ENCODE data around the gene EML6.

The EML6 gene

DNA sequence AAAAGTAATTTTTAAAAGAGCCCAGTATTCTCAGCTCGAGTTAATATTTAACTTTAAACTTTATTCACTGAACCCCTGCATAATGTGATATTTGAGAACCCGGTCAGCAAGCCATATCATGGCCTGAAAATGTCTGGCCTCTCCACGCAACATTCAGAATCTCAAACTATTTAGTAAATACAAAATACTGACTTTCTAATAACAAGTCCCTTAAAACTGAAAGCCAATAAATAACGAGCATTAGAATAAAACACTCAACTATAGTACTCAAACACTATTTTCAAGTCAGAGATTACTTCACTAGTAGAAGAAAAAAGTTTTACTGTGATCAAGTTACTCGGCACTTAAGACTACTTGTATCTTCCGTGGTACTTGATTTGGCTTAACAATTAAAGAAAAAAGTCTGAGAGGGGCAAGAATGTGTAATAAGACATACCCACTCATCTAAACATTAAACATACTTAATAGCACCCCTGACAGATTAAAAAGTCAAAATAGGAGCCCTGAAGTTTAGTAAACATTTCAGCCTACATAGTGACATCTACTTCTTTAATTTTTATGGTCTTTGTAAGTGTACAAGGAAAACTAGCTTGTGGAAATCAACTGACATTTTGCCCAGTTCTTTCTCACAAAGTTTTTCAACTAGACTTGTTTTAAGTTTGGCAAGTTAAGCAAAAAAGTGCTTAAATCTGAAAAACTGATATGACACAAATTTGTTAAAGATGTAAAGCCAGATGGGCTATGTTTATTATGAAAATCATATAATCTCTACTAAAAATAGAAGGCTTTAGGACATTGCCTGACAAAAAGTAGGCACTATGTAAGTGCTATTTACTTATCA, 288.6 kb downstream of the EML6 start:
- no peak for DNase-seq

DNA sequence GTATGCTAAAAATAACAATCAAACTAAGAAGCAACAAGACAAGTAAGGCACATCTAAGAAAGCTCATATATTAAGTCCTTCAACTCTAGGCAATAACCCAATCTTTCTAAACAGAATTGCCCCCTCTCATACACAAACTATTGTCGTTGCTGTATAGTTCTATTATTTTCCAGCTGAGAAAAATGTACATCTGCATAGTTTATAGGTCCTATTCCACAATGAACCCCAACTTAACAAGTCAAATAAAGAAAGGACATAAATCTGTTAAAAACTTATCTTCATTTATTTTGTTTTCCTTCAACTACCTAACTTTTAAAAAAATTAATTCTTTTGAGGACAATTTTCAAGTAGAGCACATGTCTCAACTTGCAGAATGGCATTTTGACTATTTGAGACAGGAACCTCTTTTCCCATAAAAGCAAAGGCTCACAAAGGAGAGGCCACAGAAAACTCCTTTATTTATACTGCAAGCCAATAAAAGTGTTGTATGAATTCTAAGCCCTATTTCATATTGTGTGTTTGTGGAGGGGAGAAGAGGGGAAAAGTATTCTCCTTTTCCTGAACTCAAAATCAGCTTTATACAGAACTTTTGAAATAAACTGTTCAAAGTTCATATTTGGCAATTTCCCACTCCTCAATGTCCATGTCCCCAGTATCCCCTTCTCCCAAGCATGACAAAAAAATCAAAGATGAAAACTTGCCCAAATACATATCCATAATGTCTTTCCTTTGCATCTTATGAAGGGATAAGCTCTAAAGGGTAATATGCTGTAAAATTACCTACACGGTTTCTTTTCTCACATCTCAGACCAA, 289.4 kb downstream of the EML6 start:
- no peak for DNase-seq

DNA sequence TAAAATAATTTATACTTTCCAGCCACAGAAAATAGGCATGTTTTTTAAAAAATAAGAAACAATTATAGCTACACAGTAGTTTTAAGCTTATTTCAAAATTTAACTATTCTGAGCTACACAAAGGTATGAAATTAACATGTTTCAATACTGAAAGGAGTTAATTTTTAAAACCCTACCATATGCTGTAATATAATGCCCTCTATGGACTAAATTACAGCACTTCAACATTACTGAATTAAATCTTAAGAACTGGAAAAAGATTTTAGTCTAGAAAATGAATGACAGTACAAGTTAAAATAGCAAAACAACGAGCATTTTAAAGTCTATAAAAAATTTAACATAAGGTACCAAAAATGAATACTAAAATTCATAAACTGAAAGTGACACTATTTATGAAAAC, 290.5 kb downstream of the EML6 start:
- DNase-seq: no peak

DNA sequence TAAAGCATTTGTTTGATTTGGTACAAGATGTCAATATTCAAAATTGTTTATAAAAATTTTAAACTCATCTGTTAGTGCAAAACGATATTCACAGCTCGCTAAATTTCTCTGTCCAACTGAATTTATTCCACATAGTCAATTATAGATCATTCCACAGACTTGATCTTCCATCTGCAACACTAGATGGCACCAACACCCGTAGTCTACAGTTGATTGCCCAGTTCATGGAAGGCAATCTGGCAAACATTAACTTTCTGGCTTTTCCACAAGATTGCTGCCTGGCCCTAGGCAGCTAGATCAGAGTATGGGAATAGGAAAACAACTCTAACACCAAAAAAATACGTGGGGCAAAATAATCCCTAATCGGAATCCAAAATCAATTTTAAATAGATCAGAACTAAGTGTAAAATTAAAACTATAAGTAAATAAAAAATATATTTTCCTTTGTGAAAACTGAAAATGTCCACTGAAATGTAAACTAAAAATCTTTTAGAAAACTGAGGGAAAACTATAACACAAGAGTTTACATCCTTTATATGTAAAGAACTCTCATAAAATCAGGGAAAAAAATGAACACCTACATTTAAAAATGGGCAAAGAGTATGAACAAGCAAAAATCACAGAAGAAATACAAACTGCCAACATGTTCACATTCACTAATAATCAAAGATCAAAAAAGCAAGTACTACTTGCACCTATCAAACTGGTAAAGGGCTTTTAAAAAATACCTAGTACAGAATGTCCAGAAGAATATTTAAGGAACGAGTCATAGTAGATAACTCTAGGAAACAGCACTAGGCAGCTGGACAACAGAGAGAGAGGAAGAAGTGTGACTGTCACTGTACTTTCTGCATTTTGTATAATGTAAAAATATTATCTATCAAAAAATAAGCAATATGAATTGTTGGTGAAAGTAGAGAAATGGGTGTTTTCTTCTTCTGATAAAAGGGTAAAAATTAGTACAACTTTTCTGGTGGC, 291.8 kb downstream of the EML6 start:
- DNase-seq: peak; percentile 6 to 35

- no peak for DNase-seq
Measured at GRCh38 chr2:55017428-55017827, 294.0 kb downstream of the EML6 start.

DNA sequence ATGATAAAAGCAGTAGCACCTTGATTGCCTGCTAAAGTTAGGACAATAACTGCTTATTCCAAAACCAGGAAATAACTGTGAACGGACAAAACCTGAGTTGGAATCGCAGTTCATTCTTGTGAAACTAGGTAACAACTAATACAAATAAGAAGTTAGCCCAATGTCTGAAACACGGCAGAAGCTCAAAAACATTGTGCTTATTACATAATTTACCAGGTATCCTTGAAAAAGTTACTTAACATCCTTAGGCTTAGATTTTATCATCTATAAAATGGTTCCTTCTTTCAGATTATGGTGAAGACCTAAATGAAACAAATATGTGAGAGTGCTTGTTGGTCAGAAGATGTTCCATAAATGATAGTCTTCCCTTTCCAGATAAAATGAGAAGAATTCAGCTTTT, 294.4 kb downstream of the EML6 start:
- DNase-seq: no peak

DNA sequence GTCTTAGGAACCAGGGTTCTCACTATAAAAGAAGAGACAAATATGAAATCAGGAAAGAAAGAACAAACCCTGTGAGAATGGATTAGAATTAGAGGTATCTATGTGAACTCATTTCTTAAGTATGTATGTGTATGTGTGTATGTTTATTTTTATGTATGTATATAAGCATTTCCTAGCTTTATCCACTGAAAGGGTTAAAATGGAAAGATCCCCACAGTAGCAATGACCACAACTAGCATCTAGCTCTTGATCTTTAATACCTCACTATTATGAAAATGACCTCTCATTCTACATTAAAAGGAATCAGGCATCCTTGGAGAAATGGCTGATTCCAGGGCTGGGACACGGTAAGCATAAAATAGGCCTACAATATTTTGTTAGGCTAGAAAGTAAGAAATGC, 295.2 kb downstream of the EML6 start:
- no peak for DNase-seq

- DNase-seq: no peak
Measured at GRCh38 chr2:55019526-55020258, 296.2 kb downstream of the EML6 start.
